ENCODE measurements around the gene HYOU1.
"Not testable (repeated sequence)": the region's sequence is repeated elsewhere in the genome, so short reads cannot be mapped to it uniquely, and the experiment has no call there.

Gene HYOU1

DNA sequence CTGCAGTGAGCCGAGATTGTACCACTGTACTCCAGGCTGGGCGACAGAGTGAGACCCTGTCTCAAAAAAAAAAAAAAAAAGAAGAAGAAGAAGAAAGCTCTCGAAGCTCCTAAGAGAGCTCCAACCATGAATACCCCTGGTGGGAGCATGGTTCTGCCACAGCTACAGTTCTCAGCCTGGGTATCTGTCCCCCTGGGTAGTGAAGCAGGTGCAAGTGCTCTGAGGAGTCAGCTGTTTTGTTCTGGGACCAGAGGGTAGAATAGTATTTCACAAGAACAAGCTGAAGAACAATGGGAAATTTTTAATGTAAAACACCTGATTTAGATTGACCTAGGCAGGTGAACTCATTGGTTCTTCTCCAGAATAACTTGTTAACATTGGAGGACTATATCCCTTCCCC is 4.3 kb upstream of the HYOU1 start:
- TF ChIP-seq POLR2AphosphoS5 (IDR thresholded peaks at IDR 0.05; ENCODE audit: low read depth, low read length) (no peak), SPI1 (IDR thresholded peaks at IDR 0.05; ENCODE audit: low read depth, low read length) (no peak), TAF1 (IDR thresholded peaks at IDR 0.05; ENCODE audit: low read depth, low read length) (no peak), POLR2A (IDR thresholded peaks at IDR 0.05; ENCODE audit: low read depth, low read length) (no peak), POU2F2 (IDR thresholded peaks at IDR 0.05; ENCODE audit: low read depth, low read length) (no peak), PAX5 (IDR thresholded peaks at IDR 0.05; ENCODE audit: insufficient read depth, low read length, severe bottlenecking) (no peak)
- FAIRE-seq (no peak), DNase-seq (ENCODE audit: insufficient read length, low spot score) (no peak)

DNA sequence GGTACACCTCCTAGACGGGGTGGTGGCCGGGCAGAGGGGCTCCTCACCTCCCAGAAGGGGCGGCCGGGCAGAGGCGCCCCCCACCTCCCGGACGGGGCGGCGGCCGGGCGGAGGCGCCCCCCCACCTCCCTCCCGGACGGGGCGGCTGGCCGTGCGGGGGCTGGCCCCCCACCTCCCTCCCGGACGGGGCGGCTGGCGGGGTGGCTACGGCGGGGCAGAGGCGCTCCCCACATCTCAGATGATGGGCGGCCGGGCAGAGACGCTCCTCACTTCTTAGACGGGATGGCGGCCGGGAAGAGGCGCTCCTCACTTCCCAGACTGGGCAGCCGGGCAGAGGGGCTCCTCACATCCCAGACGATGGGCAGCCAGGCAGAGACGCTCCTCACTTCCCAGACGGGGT is 2.1 kb upstream of the HYOU1 start:
- DNase-seq (ENCODE audit: insufficient read length, low spot score); FAIRE-seq: not testable (repeated sequence)

DNA sequence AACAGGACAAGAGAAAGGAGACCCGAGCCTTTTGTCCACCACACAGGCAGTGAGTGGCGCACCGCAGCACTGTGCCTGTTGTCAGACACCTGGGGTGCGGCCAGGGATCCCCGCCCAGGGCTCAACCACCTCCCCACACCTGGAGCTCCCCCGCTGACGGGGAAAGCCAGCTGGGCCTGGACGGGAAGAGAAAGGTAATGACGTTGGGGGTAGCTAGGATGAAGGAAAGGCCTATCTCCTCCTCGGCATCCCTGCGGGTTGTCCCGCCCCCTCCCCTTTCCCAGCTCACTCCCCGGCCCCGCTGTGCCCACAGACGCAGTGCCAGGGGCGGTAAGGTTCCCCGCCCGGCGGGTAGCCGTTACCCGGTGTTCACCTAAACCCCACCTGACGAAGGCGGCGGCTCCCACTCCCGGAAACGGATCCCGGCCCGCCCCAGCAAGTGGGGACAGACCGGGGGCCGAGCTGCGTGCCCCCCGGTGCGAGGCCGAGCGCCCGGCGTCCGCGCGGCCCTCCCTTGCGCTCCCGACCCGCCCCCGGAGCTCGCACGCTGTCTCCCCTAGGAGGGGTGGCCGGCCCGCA is 495 bp downstream of the HYOU1 start:
- FAIRE-seq (no peak), DNase-seq (ENCODE audit: insufficient read length, low spot score) (peak; percentile 43)
- TF ChIP-seq SPI1 (IDR thresholded peaks at IDR 0.05; ENCODE audit: low read depth, low read length) (no peak), POLR2AphosphoS5 (IDR thresholded peaks at IDR 0.05; ENCODE audit: low read depth, low read length) (no peak), POLR2A (IDR thresholded peaks at IDR 0.05; ENCODE audit: low read depth, low read length) (no peak; the same call in 1 of the 2 replicates), TAF1 (IDR thresholded peaks at IDR 0.05; ENCODE audit: low read depth, low read length) (no peak), PAX5 (IDR thresholded peaks at IDR 0.05; ENCODE audit: insufficient read depth, low read length, severe bottlenecking) (no peak)

GRCh38 chr11:119055901-119056300 is 1.1 kb downstream of the HYOU1 start:
- TF ChIP-seq POLR2AphosphoS5 (IDR thresholded peaks at IDR 0.05; ENCODE audit: low read depth, low read length) (no peak), SPI1 (IDR thresholded peaks at IDR 0.05; ENCODE audit: low read depth, low read length) (no peak), TAF1 (IDR thresholded peaks at IDR 0.05; ENCODE audit: low read depth, low read length) (no peak)
- no peak for DNase-seq (ENCODE audit: insufficient read length, low spot score)
- peak; percentile 62 for FAIRE-seq

- DNase-seq (ENCODE audit: insufficient read length, low spot score) = no peak
- no peak for FAIRE-seq
- TF ChIP-seq TAF1 (IDR thresholded peaks at IDR 0.05; ENCODE audit: low read depth, low read length) = no peak
- no peak for TF ChIP-seq PAX5 (IDR thresholded peaks at IDR 0.05; ENCODE audit: insufficient read depth, low read length, severe bottlenecking)
- no peak for TF ChIP-seq POLR2A (IDR thresholded peaks at IDR 0.05; ENCODE audit: low read depth, low read length)
- no peak for TF ChIP-seq POU2F2 (IDR thresholded peaks at IDR 0.05; ENCODE audit: low read depth, low read length)
- TF ChIP-seq POLR2AphosphoS5 (IDR thresholded peaks at IDR 0.05; ENCODE audit: low read depth, low read length) = no peak
- no peak for TF ChIP-seq SPI1 (IDR thresholded peaks at IDR 0.05; ENCODE audit: low read depth, low read length)
Observed at GRCh38 chr11:119054418-119054817, 2.6 kb downstream of the HYOU1 start.

DNA sequence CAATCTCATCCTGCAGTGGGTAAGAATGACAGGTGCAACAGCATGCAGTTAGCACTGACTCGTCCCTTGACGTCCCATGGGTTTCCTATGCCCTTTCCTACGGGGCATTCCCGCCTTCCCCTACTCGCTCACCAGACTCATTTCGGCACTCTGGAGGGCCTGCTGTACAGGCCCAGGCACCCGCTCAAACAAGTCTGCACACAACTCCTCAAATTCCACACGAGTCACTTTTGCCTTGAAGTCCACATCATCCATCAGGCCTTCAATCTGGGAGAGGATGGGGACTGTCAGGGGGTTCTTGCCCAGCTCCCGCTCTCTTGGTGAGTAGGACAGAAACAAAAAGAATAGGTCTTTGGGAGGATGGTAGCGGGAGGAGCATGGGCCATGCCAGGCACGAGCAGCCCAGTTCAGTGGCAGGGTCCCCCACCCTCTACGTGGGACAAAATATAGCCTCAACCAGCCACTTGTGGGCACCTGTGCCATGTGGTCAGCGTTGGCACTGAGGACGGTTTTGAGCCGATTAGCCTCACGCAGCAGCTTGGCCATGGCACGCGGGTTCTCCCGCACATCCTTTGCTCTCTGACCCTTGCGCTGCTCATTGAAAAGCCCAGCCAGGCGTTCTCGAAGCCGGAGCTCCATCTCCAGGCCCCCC is 4.7 kb downstream of the HYOU1 start:
- FAIRE-seq = no peak
- TF ChIP-seq SPI1 (IDR thresholded peaks at IDR 0.05; ENCODE audit: low read depth, low read length) = no peak
- TF ChIP-seq TAF1 (IDR thresholded peaks at IDR 0.05; ENCODE audit: low read depth, low read length) = no peak
- no peak for TF ChIP-seq PAX5 (IDR thresholded peaks at IDR 0.05; ENCODE audit: insufficient read depth, low read length, severe bottlenecking)
- TF ChIP-seq POLR2A (IDR thresholded peaks at IDR 0.05; ENCODE audit: low read depth, low read length) = no peak; the same call in 1 of the 2 replicates
- no peak for TF ChIP-seq POLR2AphosphoS5 (IDR thresholded peaks at IDR 0.05; ENCODE audit: low read depth, low read length)
- no peak for TF ChIP-seq POU2F2 (IDR thresholded peaks at IDR 0.05; ENCODE audit: low read depth, low read length)
- DNase-seq (ENCODE audit: insufficient read length, low spot score) = no peak

- TF ChIP-seq TAF1 (IDR thresholded peaks at IDR 0.05; ENCODE audit: low read depth, low read length) (no peak), SPI1 (IDR thresholded peaks at IDR 0.05; ENCODE audit: low read depth, low read length) (peak; percentile 61), PAX5 (IDR thresholded peaks at IDR 0.05; ENCODE audit: insufficient read depth, low read length, severe bottlenecking) (no peak), POLR2AphosphoS5 (IDR thresholded peaks at IDR 0.05; ENCODE audit: low read depth, low read length) (peak; percentile 61; the same call in 1 of the 2 replicates), POU2F2 (IDR thresholded peaks at IDR 0.05; ENCODE audit: low read depth, low read length) (no peak), POLR2A (IDR thresholded peaks at IDR 0.05; ENCODE audit: low read depth, low read length) (peak; percentile 61; the same call in 1 of the 2 replicates)
- FAIRE-seq = peak; percentile 82
- DNase-seq (ENCODE audit: insufficient read length, low spot score) = peak; percentile 40
Observed at GRCh38 chr11:119051440-119052162, 5.4 kb downstream of the HYOU1 start.

DNA sequence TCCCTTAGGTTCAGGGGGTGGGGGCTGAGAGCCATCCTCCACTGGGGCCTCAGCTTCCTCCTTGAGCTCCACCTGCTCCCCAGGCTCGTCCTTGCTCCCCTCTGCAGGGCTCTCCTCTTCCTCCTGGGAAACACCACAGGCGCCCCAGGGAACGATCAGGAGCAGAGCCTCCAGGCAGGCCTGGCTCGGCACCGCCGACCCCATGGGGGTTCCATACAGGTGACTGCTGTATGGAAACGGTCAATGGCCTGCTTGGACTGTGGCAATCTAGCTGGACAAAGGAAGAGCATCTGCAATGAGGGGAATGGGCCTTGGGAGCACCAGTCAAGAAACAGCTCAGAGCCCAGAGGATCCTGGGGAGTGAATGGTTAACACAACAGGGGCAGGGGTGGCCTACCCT is 7.9 kb downstream of the HYOU1 start:
- TF ChIP-seq POLR2AphosphoS5 (IDR thresholded peaks at IDR 0.05; ENCODE audit: low read depth, low read length) (peak; percentile 56; the same call in 1 of the 2 replicates), POLR2A (IDR thresholded peaks at IDR 0.05; ENCODE audit: low read depth, low read length) (no peak)
- DNase-seq (ENCODE audit: insufficient read length, low spot score) (no peak), FAIRE-seq (no peak)

DNA sequence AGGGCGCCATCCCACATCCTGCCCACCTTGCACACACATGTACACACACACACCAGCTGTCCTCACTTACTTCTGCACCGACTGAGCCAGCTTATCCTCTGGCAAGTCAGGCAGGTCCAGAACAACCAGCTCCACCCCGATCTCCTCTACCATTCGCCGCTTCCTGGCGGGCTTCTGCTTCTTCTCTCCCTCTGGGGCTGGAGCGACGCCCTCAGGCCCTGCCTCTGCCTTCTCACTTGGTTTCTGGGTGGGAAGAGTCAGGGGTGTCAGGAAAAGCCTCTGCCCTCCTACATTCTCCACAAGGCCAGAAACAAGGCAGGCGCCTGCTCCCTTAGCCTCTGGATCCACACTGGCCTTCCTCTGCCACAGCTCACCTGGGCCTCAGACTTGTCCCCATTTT is 8.4 kb downstream of the HYOU1 start:
- DNase-seq (ENCODE audit: insufficient read length, low spot score) (no peak), FAIRE-seq (no peak)

DNA sequence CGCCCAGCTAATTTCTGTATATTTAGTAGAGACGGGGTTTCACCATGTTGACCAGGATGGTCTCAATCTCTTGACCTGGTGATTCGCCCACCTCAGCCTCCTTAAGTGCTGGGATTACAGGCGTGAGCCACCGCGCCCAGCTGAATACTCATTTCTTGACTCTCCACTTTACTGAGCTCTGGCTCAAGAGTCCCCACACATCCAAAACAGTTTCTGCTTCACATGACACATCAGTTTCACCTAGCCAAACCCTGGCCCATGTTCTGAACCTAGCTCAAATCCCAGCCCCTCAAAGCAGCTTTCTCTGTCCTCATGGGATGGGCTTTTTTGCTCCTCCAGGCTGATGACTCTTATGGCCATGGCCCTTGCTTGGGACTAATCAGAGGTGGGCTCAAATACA is 9.8 kb downstream of the HYOU1 start:
- FAIRE-seq = no peak
- DNase-seq (ENCODE audit: insufficient read length, low spot score) = no peak
- TF ChIP-seq TAF1 (IDR thresholded peaks at IDR 0.05; ENCODE audit: low read depth, low read length) = no peak
- TF ChIP-seq POLR2AphosphoS5 (IDR thresholded peaks at IDR 0.05; ENCODE audit: low read depth, low read length) = no peak
- no peak for TF ChIP-seq SPI1 (IDR thresholded peaks at IDR 0.05; ENCODE audit: low read depth, low read length)
- no peak for TF ChIP-seq POLR2A (IDR thresholded peaks at IDR 0.05; ENCODE audit: low read depth, low read length)
- TF ChIP-seq PAX5 (IDR thresholded peaks at IDR 0.05; ENCODE audit: insufficient read depth, low read length, severe bottlenecking) = no peak
- no peak for TF ChIP-seq POU2F2 (IDR thresholded peaks at IDR 0.05; ENCODE audit: low read depth, low read length)

More for the DNA sequence above, 8.4 kb downstream of the HYOU1 start:
- TF ChIP-seq POLR2A (IDR thresholded peaks at IDR 0.05; ENCODE audit: low read depth, low read length) (no peak; the same call in 1 of the 2 replicates), PAX5 (IDR thresholded peaks at IDR 0.05; ENCODE audit: insufficient read depth, low read length, severe bottlenecking) (no peak), POU2F2 (IDR thresholded peaks at IDR 0.05; ENCODE audit: low read depth, low read length) (no peak)
